ENCODE results near the gene RAPGEF2. TPM values are rescaled to one million over a fixed set of nuclear protein-coding genes. Genes with fewer than 3 reads are reported as not detected.

Gene RAPGEF2
- total and polyA plus RNA-seq, 9 of the 15 experiments (the other 6 are each of a cell fraction or from before 2014, with no cell fraction given): 3.1 to 32.6 (median 23.1) TPM

DNA sequence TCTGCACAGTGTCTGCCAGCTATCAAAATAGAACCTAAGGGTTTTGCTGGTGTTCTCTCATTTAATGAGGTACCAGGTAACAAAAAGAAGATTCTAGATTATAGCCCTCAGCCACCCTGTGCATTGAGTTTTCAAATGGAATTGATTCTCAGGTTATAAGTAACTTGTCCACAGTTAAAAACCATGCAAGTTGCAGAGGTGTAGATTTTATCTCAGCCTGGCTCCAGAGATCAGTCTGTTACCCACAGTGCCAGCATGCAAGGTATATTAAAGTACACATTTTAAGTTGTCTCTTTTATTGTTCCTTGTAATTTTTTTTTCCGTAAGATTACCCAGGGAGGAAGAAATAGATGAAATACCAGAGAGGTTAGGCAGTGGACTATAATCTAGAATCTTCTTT, 59.7 kb downstream of the RAPGEF2 start:
- no peak for FAIRE-seq
- POLR2A ChIA-PET: interaction anchor here (0.7 to 1.2 kb wide), 3 partner anchors 11 to 492 kb away, joined by 3 to 5 read pairs (median 3); no protein-coding TSS in a partner anchor
- no peaks in the 10 kb centered on the region for H3K27me3 ChIP-seq (ENCODE audit: control insufficient read depth in 2 of 2, insufficient read depth in 2 of 2, low read length in 2 of 2)
- peaks cover 78% of the 10 kb centered on the region for H3K79me2 ChIP-seq (ENCODE audit: control insufficient read depth, insufficient read depth, low read length)
- H3K4me3 ChIP-seq: no peak overlapping the region
- no peaks in the 10 kb centered on the region for H3K36me3 ChIP-seq (ENCODE audit: control insufficient read depth, insufficient read depth, low read length)
- H3K9me1 ChIP-seq (ENCODE audit: control insufficient read depth, insufficient read depth, low read length): no peaks in the 10 kb centered on the region
- no peak overlapping the region for H3K4me2 ChIP-seq (ENCODE audit: insufficient read depth, low read length)
- no peak overlapping the region for H3K27ac ChIP-seq (ENCODE audit: extremely low read depth, low read depth, low read length)
- CTCF ChIA-PET (ENCODE audit: low intra/inter-chr PET ratio): no interaction called here
- in situ Hi-C loops (cut with MboI) (no loop called here), intact Hi-C loops (cut with micrococcal nuclease) (no loop called here)
- no peaks in the 10 kb centered on the region for H4K20me1 ChIP-seq (replicated peaks; ENCODE audit: control insufficient read depth, insufficient read depth, low read length)
- TF ChIP-seq PBX2 (CRISPR knock-in tag; IDR thresholded peaks at IDR 0.05; ENCODE audit: low read depth) (no peak), PBX2 (tag; conservative IDR thresholded peaks at IDR 0.05; ENCODE audit: low read depth) (no peak), ZFP36 (IDR thresholded peaks at IDR 0.05; ENCODE audit: low read depth, low read length, partially characterized antibody) (no peak), CXXC5 (CRISPR knock-in tag; IDR thresholded peaks at IDR 0.05) (no peak), ZNF444 (CRISPR knock-in tag; IDR thresholded peaks at IDR 0.05) (no peak), CHD4 (IDR thresholded peaks at IDR 0.05; ENCODE audit: insufficient read depth, insufficient replicate concordance, low read depth, low read length, poor library complexity, severe bottlenecking) (no peak)
- TF ChIP-seq, protein P1, sequence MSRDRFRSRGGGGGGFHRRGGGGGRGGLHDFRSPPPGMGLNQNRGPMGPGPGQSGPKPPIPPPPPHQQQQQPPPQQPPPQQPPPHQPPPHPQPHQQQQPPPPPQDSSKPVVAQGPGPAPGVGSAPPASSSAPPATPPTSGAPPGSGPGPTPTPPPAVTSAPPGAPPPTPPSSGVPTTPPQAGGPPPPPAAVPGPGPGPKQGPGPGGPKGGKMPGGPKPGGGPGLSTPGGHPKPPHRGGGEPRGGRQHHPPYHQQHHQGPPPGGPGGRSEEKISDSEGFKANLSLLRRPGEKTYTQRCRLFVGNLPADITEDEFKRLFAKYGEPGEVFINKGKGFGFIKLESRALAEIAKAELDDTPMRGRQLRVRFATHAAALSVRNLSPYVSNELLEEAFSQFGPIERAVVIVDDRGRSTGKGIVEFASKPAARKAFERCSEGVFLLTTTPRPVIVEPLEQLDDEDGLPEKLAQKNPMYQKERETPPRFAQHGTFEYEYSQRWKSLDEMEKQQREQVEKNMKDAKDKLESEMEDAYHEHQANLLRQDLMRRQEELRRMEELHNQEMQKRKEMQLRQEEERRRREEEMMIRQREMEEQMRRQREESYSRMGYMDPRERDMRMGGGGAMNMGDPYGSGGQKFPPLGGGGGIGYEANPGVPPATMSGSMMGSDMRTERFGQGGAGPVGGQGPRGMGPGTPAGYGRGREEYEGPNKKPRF (IDR thresholded peaks at IDR 0.05; ENCODE audit: low read depth, low read length): no peak
- BruUV-seq (replicated peaks): no TSS peak
- no peak for DNase-seq (ENCODE audit: extremely low read depth in 1 of 4, low spot score in 3 of 4)
- H3K9ac ChIP-seq (ENCODE audit: insufficient read depth in 1 of 2, low read depth in 2 of 2, low read length in 2 of 2): no peak overlapping the region
- no peak for ATAC-seq
- peaks cover 8 to 22% of the 10 kb centered on the region in 2 experiments; a peak in 4 of 5 replicates for H3K4me1 ChIP-seq (replicated peaks in 1 of 2; ENCODE audit: control insufficient read depth in 2 of 2, insufficient read depth in 2 of 2, low read length in 2 of 2)
- WGBS (ENCODE audit: insufficient coverage, low coverage, missing lambda C conversion rate): 89% methylated on average over 1 of the region's 1 CpG
- no peak overlapping the region for H2AFZ ChIP-seq (ENCODE audit: low read depth, low read length)
- 0 out of 2 replicates have a peak, but pooled peaks cover 2% of the 10 kb centered on the region for H3K9me3 ChIP-seq (replicated peaks; ENCODE audit: control insufficient read depth, insufficient read depth, low read depth, low read length)
